GM12864 (cell line): ENCODE data around the gene PRKX.
"Not testable (repeated sequence)": the region's sequence is repeated elsewhere in the genome, so short reads cannot be mapped to it uniquely, and the experiment has no call there.

ENCODE experiments used
- DNase-seq: peaks from one replicate; pipeline ENCODE4 v3.0.0-alpha.2; 2011; ENCODE audit warnings: low read depth
- H3K4me3 ChIP-seq: 2 replicates; pipeline ENCODE4 v1.5.1; 2011; ENCODE audit warnings: mild to moderate bottlenecking, low read depth, low read length, control low read depth
- TF ChIP-seq, protein P1 (sequence below): IDR thresholded peaks from 2 replicates; pipeline ENCODE4 v1.5.1; 2011; ENCODE audit warnings: low read depth, mild to moderate bottlenecking, moderate library complexity, low read length, control low read depth, inconsistent platforms; ENCODE audit errors: missing control alignments

PRKX gene

DNA sequence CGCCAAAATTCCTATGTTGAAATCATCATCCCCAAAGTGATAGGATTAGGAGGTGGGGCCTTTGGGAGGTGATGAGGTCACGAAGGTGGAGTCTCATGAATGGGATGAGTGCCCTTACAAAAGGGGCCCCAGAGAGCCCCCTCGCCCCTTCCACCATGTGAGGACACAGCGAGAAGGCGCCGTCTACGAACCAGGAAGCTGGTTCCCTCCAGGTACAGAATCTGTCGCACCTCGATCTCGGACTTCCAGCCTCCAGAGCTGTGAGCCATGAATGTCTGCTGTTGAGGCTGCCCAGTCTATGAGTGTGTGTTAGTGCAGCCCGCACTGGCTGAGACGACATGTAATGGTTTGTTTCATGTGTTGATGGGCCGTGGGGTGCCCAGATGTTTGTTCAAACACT is 60.3 kb downstream of the PRKX start:
- no peak for DNase-seq
- no peak overlapping the region for H3K4me3 ChIP-seq
- TF ChIP-seq, protein P1, sequence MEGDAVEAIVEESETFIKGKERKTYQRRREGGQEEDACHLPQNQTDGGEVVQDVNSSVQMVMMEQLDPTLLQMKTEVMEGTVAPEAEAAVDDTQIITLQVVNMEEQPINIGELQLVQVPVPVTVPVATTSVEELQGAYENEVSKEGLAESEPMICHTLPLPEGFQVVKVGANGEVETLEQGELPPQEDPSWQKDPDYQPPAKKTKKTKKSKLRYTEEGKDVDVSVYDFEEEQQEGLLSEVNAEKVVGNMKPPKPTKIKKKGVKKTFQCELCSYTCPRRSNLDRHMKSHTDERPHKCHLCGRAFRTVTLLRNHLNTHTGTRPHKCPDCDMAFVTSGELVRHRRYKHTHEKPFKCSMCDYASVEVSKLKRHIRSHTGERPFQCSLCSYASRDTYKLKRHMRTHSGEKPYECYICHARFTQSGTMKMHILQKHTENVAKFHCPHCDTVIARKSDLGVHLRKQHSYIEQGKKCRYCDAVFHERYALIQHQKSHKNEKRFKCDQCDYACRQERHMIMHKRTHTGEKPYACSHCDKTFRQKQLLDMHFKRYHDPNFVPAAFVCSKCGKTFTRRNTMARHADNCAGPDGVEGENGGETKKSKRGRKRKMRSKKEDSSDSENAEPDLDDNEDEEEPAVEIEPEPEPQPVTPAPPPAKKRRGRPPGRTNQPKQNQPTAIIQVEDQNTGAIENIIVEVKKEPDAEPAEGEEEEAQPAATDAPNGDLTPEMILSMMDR: no peak

DNA sequence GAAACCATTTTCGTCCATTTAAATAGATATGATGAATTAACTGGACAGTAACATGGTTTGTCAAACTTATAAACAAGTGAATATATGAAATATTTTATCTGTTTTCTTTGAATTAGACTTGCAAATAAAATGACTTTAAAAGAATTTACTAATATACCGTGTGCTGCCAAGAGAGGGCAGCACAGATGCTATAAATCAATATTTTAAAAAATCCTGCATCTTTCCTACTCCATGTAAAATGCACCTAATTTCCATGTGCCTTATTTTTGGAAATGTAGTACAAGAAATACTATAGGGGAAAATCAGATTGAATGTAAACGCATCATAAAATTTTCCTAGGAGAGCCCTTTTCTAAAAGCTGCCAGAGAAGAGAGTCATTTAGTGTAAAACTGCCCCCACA is 62.2 kb downstream of the PRKX start:
- TF ChIP-seq, protein P1: no peak
- DNase-seq: no peak
- H3K4me3 ChIP-seq: no peak overlapping the region

DNA sequence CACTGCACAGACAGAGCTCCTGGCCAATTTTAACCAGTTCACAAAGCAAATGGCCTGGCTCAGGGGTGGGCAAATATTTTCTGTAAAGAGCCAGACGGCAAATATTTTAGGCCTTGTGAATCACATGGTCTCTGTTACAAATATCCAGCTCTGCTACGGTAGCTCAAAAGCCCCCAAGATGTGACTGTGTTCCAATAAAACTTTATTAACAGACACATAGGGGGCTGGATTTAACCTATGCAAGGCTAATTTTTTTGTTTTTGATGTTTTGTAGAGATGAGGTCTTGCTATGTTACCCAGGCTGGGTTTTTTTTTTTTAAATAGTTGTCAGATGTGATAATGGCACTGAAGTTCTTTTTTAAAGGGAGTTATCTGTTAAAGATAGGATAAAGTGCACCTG is 65.4 kb downstream of the PRKX start:
- TF ChIP-seq, protein P1: no peak

DNA sequence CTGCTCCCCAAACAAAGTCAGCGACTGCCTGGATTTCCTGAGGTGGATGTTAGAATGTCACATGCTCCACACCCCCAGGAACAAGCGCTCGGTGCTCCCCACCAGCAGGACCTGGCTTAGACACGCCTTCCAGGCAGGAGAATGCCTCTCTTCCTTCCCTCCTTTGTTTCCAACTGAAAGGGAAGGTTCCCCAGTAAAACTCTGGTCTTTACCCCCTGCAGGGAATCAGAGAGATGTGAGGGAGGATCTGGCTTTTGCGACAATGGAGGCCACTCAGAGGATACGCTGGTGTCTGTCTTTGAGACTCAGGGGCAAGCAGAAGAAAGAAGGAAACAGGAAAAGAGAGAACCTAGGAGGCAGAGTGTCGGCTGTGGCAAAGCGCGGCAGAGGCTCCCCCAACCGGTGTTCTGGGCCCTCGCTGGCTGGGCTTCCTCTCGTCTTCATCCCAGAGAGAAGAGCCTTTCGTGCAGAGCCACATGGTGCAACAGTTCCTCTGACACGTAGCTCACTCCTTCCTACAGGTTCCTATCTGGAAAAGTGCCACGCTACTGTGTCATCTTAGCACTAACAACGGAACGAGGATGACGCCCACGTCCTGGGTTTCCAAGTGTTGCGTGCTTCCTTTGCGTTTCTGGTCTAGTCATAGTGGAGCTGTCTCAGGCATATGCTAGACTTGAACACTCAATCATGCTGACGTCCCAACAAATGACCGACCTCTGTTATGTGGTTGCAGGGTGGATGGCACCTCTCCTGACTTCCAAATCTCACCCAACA is 73.4 kb downstream of the PRKX start:
- H3K4me3 ChIP-seq, DNase-seq: not testable (repeated sequence)

More for the DNA sequence above, 65.4 kb downstream of the PRKX start:
- DNase-seq: no peak
- H3K4me3 ChIP-seq: no peak overlapping the region

DNA sequence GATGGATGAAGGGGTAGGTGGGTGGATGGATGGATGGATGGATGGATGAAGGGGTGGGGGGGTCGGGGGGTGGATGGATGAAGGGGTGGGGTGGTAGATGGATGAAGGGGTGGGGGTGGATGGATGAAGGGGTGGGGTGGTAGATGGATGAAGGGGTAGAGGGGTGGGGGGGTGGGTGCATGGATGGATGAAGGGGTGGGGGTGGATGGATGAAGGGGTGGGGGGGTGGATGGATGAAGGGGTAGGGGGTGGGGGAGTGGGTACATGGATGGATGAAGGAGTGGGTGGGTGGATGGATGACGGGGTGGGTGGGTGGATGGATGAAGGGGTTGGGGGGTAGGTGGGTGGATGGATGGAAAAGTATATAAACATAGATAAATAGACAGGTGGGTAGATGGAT is 74.2 kb downstream of the PRKX start:
- H3K4me3 ChIP-seq: no peak overlapping the region
- TF ChIP-seq, protein P1: no peak
- DNase-seq: no peak

DNA sequence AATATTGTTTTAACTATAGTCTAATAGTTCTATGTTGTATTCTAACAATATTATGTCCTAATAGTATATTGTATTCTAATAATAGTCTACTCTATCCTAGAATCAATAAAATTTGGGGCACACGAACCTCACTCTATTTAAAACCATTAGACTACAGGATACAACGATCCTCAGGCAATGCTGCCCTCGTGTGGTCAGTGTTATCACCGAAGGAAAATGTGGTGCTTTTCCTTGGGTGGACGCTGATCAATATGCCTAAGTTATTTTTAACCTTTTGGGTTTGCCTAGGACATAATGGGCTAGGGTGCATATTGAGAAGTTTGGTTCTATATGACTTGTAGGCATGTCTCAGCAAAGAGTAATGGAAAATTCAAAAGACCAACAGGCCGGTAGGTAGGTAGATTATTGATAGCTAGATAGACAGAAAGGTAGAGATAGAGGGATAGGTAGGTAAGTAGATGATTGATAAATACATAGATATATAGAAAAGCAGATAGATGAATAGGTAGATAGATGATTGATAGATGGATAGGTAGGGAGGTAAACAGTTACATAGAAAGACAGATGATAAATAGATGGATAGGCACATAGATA is 75.1 kb downstream of the PRKX start:
- no peak overlapping the region for H3K4me3 ChIP-seq
- DNase-seq: no peak
- TF ChIP-seq, protein P1: peak; percentile 35

DNA sequence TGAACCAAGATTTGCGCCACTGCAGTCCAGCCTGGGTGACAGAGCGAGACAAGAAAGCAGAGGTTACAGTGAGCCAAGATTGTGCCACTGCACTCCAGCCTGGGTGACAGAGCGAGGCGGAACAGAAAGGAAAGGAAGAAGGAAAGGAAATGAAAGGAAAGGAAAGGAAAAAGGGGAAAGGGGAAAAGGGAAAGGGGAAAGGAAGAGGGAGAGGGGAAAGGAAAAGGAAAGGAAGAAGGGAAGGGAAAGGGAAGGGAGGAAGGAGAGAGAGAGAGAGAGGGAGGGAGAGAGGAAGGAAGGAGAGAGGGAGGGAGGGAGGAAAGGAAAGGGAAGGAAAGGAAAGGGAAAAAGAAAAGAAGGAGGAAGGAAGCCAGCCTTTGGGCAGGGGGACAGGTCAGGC is 76.6 kb downstream of the PRKX start:
- no peak for DNase-seq
- TF ChIP-seq, protein P1: no peak
- H3K4me3 ChIP-seq: no peak overlapping the region
